Measurements from ENCODE around the gene C16orf74. TPM values are rescaled to one million over a fixed set of nuclear protein-coding genes. Genes with fewer than 3 reads are reported as not detected.

Gene C16orf74
- polyA plus RNA-seq, 3 donors, result 4.1 to 4.9 (median 4.9) TPM

DNA sequence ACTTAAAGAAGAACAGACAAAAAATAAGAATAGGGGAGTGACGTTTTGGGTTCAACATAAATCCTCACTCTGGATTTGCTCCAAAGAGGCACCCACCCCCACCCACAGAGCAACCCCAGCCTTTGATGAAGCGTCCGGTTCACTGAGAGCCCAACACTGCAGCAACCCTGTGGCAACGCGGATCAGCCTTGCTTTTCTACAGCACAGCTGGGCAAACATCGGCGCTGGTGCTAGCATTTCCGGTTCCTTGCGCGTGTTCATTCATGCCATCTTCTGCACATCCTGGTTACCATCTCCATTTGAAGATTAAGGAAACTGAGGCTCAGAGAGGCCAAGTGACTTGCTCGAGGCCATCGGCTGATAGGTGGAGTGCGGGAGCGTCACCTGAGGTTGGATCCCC lies 53.5 kb downstream of the C16orf74 start:
- no peak for DNase-seq

GRCh38 chr16:85696781-85697180 lies 54.1 kb downstream of the C16orf74 start:
- DNase-seq, result no peak

- DNase-seq, result no peak
Measured at GRCh38 chr16:85695196-85696128, 55.4 kb downstream of the C16orf74 start.

DNA sequence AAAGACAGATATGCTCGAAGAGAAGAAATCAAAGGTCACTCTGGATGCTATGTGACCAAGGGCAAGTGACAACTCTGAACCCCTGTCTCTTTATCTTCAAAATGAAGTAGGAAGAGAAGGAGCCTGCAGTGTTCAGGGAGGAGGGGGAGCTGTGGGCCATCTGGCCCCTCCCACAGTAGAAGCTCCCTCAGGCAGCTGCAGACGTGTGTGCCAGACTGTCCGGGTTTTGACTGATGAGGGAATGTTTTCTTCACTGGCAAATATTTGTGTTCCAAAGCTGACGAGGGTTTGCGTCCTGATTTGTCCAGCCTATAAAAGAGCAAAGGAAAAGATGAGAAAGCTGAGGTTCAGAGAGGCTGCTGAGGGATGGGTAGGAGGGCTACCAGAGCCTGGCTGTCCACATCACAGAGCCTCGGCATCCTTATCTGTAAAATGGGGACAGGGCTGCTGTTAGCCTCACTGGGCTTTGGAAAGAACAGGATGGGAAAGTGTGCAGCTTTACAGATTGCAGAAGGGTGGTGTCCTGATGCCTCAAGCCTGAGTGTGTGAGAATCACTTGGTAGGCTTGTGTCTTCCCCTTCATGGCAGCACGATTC lies 60.3 kb downstream of the C16orf74 start:
- DNase-seq, result no peak

DNA sequence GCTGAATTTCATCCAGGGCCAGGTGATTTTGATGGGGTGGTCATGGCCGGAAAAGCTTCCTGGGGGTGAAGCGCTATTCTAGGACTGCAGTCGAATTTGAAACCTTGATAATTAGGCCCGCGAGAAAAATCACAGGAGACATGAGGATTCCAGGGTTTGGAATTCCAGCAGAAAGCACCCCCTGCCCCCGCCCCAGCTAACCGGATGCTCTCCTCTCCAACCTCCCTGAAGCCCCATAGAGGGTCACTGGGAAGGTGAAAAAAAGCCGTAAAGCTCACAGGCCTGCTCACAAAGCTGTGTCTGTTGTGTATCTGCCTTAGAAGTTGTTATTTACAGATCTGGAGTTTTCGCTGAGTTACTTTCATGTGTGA lies 61.0 kb downstream of the C16orf74 start:
- DNase-seq, result no peak

DNA sequence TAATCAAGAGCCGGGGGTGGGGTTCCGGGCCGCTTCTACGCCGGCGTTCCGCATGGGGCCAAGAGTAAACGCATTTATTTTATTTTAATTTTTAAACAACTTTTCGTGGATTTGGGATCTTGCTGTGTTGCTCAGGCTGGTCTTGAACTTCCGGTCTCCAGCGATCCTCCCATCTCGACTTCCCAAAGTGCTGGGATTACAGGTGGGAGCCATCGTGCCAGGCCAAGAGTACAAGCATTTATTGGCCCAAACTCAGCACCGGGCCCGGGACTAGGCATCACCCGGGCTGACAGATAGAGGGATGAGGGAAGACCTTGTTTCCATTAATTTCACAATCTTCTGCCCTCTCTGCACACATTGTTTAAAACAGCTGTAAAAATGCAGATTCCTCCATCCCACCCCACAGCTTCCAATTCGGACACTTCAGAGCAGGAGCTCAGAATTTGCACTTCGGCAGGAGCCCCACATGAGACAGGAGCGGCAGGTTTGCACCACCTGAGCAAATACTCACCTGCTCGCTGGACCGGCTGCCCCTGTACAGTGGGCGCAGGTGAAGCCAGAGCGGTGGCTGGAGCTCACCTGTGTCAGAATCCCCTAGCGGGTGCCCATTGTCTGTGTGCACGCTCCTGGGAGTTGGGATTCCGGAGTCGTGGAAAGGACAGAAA lies 61.5 kb downstream of the C16orf74 start:
- DNase-seq, result no peak

- DNase-seq, result peak; percentile 89
Measured at GRCh38 chr16:85688586-85689284, 62.2 kb downstream of the C16orf74 start, which contains the start of gene GINS2. Gene GINS2 (minus strand): TSS chr16:85688954. CDS start chr16:85688898, 56 bp downstream.

DNA sequence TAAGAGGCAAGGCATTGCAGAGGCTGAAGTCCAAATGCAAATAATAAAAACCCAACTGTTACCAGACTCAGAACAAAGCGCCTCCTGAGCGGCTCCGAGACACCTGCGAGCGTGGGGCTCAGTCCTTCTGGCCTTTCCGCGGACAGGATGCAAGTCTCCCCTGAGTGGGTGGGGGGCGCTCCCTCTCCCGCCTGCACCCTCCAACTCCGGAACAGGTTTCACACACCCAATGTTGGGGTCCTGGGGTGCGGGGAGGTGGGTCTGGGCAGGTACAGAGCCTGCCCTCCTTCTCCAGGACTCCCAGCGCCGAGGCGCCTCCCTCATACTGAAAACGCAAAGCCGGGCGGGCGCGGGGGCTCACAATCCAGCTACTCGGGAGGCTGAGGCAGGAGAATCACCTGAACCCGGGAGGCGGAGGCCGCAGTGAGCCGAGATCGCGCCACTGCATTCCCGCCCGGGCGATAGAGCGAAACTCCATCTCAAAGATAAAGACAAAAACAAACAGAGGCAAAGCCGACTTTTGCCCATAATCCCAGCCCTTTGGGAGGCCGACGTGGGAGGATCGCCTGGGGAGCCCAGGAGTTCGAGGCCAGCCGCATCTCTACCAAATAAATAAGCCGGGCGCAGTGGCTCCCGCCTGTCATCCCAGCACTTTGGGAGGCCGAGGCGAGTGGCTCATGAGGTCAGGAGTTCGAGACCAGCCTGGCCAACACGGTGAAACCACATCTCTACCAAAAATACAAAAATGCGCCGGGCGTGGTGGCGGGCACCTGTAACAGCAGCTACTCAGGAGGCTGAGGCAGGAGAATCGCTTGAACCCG lies 63.0 kb downstream of the C16orf74 start:
- no peak for DNase-seq

GRCh38 chr16:85686912-85687591 lies 63.8 kb downstream of the C16orf74 start:
- no peak for DNase-seq

DNA sequence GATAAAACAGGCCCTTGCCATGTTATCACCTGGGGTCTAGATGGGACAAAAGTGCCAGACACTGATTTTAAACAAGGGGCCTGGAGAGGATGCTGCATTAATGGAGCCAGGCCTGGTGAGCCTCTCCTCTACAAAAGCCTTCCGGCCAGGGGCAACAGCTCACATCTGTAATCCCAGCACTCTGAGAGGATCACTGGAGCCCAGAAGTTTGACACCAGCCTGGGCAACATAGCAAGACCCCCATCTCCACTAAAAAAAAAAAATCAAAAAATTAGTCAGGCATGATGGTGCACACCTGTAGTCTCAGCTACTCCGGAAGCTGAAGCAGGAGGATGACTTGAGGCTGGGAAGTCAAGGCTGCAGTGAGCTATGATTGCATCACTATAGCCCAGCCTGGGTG lies 65.6 kb downstream of the C16orf74 start:
- no peak for DNase-seq

GRCh38 chr16:85683363-85683762 lies 67.5 kb downstream of the C16orf74 start:
- no peak for DNase-seq

DNA sequence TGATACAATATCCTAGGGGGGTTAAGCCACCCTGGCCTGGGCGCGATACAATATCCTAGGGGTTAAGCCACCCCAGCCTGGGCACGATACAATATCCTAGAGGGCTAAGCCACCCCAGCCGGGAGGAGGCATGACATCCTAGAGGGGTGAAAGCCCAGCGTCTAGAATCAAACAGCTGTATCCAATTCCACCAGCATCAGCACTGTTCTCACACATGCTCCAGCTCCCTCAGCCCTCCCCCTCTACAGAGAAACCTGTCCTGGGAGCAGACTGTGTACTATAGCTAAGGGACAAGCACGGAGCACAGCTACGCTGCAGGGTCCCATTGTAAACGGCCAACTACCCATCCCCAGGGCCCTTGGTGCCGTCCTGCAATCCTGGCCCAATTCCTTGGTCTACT lies 68.4 kb downstream of the C16orf74 start:
- DNase-seq, result no peak

- no peak for DNase-seq
Measured at GRCh38 chr16:85681255-85681654, 69.6 kb downstream of the C16orf74 start.

DNA sequence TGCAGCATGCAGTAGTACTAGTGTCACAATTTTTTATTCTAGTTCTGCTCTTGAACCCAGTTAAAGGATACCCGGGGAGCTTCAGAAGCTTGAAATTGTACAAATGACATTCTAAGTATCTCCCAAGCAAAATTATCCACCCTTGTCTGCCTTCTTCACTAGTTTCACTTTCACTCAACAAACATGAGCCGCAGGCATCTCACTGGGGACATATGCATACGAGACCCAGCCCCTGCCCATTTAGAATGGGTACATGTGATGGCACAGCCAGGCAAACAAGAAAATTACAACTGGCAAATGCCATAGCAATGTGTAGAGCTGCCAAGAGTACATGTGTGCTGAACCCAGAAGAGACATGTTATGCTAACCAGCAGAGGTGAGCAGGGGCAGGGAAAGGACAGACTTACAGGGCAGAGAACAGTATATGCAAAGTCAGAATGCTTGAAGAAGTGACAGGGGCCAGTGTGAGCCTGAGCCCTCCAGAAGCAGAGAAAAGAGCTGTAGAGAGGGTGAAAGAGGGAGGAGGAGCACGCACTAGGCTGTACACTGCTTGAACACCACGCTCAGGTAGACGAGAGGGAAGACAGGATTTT lies 70.4 kb downstream of the C16orf74 start:
- DNase-seq, result no peak

- DNase-seq, result no peak
Measured at GRCh38 chr16:85679870-85680269, 71.0 kb downstream of the C16orf74 start.

- DNase-seq, result no peak
Measured at GRCh38 chr16:85678821-85679220, 72.1 kb downstream of the C16orf74 start.

- DNase-seq, result no peak
Measured at GRCh38 chr16:85678016-85678415, 72.9 kb downstream of the C16orf74 start.

DNA sequence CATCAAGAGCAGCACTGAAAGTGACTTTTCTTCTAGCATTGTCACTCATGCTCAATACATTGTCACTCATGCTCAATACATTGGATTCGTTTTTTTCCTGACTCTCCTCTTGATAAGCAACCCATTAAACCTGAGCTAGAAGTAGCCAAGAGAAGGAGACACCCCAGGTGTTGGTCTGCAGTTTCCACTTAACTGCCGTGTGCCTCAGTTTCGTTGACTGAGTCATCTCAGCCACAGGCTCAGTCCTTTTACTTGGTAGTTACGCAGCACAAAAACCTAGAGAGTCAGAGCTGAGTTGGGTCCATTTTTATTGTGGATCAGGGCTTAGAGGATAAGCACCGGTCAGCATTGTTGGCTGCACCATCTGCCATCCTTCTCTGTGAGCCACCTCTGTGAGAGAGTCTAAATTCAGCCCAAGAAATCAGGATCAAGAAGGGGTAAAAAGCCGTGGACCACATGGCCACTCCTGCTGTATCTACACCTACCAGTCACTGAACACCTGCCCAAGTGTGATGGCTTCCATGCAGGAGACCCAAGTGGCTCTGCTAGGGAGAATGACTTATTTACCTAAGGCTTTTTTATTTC lies 73.4 kb downstream of the C16orf74 start:
- no peak for DNase-seq

- DNase-seq, result no peak
Measured at GRCh38 chr16:85676466-85676865, 74.4 kb downstream of the C16orf74 start.
